Subcutaneous adipose tissue (tissue), 4 donors: Measurements from ENCODE around the gene SIRPA. TPM values are rescaled to one million over a fixed set of nuclear protein-coding genes. Genes with fewer than 3 reads are reported as not detected.

Source experiments
- total RNA-seq, 4 donors: library from RNA; depleted of rRNA; stranded (reverse); fragments of >200 nt; gene quantifications; one replicate each; pipeline ENCODE4 v1.1.0, GENCODE V29; 2016
- TF ChIP-seq, protein P1 (sequence below): fragments of 450-650 bp; IDR thresholded peaks from one replicate; pipeline ENCODE4 v1.5.1; 2016; ENCODE audit warnings: low read depth, mild to moderate bottlenecking, control low read depth, antibody characterized with exemption, moderate library complexity

SIRPA gene
- total RNA-seq, 4 donors from 2014 or later: 35.0 to 101 (median 53.1) TPM

- TF ChIP-seq, protein P1, sequence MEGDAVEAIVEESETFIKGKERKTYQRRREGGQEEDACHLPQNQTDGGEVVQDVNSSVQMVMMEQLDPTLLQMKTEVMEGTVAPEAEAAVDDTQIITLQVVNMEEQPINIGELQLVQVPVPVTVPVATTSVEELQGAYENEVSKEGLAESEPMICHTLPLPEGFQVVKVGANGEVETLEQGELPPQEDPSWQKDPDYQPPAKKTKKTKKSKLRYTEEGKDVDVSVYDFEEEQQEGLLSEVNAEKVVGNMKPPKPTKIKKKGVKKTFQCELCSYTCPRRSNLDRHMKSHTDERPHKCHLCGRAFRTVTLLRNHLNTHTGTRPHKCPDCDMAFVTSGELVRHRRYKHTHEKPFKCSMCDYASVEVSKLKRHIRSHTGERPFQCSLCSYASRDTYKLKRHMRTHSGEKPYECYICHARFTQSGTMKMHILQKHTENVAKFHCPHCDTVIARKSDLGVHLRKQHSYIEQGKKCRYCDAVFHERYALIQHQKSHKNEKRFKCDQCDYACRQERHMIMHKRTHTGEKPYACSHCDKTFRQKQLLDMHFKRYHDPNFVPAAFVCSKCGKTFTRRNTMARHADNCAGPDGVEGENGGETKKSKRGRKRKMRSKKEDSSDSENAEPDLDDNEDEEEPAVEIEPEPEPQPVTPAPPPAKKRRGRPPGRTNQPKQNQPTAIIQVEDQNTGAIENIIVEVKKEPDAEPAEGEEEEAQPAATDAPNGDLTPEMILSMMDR: no peak
Measured at GRCh38 chr20:1900321-1900801, 5.2 kb downstream of the SIRPA start.

GRCh38 chr20:1901704-1902103 is 6.5 kb downstream of the SIRPA start:
- TF ChIP-seq, protein P1: no peak

GRCh38 chr20:1902188-1902587 is 7.0 kb downstream of the SIRPA start:
- TF ChIP-seq, protein P1: no peak

DNA sequence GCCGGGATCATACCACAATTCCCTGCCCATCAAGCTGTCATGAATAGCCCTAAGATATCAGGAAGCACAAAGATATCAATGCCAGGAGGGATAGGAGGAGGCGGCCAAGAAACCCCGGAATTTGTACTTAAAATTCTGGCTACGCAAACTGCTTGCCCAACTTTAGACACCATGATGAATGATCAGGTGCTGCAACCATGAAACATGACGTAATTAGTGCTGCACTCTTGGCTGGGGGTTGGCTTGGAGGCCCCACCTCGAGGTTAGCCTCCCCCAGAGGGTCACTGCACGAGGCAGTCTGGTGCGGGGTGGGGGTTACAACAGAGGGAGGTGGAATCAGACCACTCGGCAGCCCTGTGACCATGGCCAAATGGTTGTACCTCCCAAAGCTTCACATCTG is 8.9 kb downstream of the SIRPA start:
- TF ChIP-seq, protein P1: no peak

DNA sequence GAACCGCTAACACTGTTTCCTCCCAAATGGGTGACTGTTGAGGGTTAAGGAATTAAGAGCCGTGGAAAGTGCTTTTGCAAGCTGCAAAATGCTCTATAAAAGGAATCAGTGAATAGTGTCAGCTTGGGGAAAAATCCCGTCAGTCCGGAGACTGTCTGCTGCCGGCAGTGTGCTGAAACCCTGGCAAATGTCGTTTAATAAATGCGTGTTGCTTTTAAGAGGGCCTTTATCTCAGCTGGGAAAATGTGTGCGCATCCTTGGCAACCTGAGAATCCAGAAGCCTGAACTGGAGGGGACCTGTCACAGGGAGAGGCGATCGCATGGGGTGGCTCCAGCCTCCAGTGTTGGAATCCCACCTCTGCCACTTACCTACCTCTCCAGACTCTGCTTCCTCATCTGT is 9.8 kb downstream of the SIRPA start:
- TF ChIP-seq, protein P1: no peak

DNA sequence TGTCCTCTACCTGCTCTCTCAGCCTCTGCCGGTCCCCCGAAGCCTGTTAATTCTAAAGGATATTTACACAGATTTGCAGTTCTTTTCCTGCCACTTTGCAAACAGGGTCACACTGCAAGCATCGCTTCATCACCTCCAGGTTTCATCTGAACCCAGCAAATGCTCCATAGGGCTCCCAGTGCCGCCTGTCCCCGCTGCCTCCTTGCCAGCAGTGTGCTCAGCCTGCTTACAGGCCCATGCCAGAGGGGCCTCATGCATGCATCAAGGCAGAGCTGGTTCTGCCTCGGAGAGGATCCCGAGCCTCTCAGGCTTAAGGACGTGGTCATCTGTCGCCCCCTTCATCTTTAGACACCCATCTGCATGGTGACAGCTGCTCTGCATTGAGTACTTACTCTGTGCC is 10.5 kb downstream of the SIRPA start:
- TF ChIP-seq, protein P1: no peak

DNA sequence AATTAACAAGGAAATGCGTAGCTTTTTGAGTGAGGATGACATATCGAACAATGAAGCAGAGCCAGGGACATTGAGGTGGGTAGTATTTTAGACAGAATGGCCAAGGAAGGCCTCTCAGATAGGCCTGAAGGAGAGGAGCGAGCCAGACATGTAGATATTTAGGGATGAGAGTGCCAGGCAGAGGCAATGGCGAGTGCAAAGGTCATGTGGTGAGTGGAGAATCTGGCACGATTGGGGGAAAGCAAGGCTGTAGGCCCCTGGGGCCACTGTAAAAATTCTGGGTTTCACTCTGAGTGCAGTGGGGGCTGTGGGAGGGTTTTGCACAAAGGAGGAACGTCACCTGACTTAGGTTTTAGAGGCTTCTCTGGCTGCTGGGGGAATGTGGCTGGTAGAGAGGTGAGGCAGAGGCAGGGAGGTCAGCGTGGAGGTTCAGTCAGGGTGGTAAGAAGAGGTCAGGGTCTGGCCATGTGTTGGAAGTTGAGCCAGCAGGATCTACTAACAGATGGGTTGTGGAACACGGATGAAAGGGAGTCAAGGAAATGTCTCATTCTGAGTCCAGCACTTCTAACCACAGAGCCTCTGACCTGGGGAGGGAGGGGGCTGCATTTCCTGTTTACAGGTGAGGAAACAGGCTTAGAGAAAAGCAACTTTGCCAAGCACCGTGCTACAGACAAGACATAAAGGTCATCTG is 11.3 kb downstream of the SIRPA start:
- TF ChIP-seq, protein P1: no peak
